GM19395 (cell line): ENCODE results near the gene DESI1.
A peak's percentile ranks its signal among the peaks of the same experiment; 100 is the strongest.
"Not testable (repeated sequence)": the region's sequence is repeated elsewhere in the genome, so short reads cannot be mapped to it uniquely, and the experiment has no call there.

ENCODE experiments used
- ATAC-seq: cut with Tn5 transposase; IDR thresholded peaks from one replicate; pipeline ENCODE4 v1.9.1; 2021; ENCODE audit warnings: mild to moderate bottlenecking, moderate library complexity; ENCODE audit not compliant: unreplicated experiment

Gene DESI1

DNA sequence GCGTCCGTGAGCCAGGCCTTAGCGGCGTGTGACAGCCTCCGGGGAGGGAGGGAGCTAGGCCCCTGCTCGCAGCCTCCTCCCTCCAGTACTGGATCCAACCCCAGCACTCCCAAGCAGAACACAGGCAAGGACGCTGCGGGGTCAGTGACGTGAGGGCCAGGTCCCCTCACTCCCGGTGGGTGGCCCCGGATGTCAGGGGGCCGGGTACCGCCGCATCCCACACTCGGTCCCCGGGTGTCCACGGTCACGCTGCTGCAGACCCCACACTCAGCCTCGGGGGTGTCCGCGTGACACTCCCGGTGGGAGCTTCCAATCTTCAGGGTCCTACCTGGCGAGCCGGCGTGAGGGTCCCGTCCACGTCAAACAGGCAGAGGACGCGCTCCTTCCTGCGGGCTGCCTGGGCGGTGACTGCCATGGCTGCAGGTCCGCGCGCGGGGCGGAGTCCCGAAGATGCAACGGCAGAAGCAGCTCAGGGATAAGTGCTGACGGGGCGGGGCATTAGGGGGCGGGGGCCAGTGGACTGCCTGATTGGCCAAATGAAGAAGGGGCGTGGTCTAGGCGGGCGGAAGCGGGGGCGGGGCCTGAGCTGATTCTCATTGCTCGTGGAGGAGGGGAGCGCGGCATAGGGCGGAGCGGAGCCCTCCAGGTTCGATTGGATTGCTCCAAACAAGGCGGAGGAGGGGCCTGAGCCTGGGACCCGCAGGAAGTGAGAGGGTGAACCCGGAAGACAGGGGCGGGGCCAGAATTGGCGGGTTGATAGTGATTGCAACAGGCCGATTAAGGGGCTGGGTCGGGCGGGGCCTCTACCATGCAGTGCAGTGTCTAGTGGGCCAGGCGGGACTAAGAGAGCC, 31.2 kb downstream of the DESI1 start, which contains the start of gene PMM1:
Gene PMM1, minus strand, starts transcription at position 450 of the 851 bp plus-strand sequence. Its CDS starts 35 bp downstream, at position 415.
- ATAC-seq: peak; percentile 89

DNA sequence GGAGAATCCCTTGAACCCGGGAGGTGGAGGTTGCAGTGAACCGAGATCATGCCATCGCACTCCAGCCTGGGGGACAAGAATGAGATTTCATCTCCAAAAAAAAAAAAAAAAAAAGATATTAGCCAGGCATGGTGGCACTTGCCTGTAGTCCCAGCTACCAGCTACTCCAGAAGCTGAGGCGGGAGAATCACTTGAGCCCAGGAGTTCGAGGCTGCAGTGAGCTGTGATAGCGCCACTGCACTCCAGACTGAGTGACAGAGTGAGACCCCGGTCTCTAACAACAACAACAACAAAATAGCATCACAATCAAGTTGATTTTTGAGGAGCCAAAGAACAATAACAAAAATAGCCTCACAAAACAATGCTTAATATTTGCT, 33.5 kb downstream of the DESI1 start:
- no peak for ATAC-seq

DNA sequence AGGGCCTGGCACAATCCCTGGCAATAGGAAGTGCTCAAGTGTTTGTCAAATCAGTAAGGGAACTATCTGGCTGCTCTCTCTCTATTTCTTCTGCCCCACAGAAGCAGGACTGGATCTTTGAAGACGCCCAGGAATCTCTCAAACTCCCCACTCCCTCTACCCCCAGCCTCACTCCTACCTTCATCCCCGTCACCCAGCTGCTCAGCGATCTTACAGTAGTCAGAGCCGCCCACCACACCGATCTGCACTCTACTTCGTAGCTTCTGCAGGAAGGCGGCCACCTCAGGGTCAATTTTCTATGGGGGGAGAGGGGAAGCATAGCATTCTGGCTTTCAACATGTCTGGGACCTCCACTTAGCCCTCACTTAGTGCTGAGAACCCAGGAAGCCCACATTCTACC, 34.9 kb downstream of the DESI1 start:
- ATAC-seq: no peak

DNA sequence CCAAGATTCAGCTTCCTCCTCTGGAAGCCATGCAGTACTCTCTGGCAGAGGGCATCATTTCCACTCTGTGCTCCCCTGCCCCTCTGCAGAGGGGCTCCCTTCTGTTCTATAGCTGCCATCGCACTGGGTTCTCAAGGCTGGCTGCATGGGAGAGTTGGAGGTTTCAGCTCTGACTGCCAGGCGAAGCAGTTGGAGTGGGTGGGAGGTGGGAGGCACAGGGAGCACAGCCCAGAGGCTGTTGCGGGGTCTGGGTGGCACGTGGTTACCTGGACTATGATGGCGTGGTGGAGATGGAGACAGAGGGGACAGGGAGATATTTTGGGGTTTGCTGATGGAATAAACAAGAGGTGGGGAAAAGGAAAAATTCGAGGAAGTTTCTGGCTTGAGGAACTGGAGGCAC, 36.0 kb downstream of the DESI1 start:
- ATAC-seq: no peak

DNA sequence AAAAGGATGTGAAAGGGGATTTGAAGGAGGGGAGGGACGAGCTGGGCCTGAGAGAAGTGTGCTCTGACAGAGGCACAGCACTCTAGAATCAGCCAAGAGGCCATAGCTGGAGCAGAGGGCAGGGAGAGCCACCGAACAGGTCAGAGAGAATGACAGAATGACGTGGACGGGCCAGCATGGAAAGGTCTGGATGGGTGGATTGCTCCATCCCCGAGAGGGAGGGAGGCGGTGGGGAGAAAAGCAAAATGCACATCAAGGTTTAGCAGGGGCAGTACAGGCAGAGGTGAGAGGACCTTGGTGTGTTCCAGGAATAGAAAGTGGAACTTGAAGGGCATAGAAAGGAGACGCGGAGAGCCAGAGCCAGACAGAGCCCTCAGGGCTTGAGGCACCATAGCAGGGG, 38.1 kb downstream of the DESI1 start:
- ATAC-seq: no peak

DNA sequence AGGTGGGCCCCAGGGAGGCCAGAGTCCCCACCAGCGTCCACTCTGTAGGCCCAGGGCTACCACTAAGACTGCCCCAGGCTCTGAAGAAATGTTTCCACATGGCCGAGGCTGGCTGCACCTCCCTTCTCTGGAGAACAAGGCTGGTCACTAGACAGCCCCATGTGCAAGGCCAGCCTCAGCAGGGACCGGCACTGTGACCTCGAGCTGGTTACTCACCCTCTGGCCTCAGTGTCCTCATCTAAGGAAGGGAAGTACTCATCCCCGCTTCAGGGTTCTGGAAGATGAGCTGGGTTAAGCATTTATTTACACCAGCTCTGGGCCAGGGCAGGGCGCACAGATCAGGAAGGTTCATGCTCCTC, 40.9 kb downstream of the DESI1 start:
- no peak for ATAC-seq

DNA sequence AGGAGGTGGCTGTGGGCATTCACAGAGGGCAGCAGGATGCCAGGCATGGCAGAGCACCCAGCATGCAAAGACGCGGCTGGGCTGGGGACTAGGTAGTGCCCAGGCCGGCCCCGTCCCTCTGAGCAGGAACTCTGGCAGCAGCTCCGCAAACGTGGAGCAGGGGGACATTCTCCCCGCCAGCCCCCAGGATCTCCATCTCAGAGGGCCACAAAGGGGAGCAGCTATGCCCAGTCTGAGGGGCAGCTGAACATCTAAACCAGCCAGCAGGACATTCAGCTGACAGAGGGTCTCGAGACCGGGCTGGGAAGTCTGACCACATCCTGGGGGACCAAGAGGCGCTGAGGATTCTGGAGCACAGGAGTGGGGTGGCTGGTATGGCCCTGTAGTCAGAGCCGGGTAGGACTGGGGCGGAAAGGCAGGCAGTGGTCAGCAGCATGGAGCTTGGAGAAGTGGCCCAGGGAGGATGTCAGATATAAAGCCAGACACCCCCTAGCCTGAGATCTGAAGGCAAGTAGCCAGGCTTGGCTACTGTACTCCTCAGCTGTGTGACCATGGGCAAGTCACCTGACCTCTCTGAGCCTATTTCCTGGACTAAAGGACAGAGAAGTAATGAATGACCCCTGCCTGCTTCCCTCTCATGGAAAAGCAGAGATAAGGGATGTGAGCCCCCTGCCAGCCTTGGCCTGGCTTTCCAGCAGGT, 41.4 kb downstream of the DESI1 start:
- no peak for ATAC-seq

DNA sequence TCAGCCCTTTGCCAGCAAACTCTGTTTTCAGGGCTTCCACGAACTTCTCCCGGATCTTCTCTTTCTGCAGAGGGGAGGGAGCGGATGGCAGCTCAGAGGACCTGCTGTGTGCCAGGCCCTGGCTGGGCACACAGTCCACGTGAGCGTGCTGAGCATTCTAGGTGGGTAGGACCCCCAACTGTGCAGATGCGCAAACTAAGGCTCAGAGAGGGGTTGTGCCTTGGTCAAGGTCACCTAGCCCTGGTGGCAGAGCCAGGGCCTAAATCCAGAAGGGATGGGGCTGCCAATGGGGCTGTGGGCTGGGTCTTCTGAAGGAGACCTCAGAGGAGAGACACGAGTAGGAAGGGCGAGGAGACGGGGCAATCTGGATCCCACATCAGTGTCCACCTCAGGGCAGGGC, 42.0 kb downstream of the DESI1 start:
- no peak for ATAC-seq

DNA sequence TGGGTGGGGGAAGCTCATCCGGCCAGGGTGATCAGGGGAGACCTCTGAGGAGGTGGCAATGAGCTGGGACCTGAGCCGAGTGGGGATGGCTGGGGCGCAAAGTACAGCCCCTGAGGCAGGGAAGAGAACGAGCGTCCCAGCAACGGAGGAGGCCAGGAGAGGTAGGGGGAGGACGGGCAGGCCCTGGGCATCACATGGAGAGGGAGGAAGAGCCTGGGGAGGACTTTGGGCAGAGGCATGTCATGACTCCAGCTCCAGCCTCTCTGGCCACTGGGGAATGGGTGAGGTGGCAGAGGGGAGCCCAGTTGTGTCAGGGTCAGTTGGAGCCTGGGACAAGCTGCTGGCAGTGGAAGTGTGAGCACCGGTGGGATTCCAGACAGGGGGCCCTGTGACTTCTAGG, 42.7 kb downstream of the DESI1 start:
- ATAC-seq: no peak

DNA sequence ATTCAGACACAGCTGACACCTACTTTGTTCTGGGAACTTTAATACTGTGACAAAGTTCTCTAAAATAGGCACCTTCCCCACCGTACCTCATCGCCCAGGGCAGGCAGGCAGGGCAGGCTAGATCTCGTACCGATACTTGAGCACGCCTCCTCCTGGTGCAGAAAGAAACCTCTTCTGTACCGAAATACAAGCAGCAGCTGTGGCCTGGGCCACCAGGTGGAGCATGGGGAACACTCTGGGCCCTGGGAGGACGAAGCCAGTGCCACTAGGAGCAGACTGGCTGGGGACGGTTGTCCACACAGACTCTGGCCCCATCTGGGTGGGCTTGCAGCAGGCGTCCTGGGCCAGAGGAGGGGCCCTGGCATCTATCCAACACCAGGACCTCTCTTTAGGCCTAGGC, 44.0 kb downstream of the DESI1 start:
- ATAC-seq: no peak

DNA sequence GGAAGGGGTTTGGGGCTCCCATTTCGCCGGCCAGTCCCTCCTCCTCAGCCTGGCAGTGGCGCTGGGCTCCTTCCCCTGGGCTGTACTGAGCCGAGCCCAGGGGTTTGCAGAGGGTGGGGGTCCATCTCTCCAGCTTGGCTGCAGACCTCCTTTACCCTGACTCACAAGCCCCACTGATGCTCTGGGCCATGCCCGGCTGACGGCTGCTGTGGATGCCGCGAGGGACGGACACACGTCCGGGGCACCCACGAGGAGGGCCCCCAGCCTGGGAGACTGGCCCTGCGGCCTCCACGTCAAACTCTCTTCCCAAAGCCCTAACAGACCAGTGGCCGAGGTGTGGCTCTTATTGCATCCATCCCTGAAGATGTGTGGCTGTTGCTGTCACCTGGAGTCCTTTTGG, 45.3 kb downstream of the DESI1 start:
- ATAC-seq: no peak

DNA sequence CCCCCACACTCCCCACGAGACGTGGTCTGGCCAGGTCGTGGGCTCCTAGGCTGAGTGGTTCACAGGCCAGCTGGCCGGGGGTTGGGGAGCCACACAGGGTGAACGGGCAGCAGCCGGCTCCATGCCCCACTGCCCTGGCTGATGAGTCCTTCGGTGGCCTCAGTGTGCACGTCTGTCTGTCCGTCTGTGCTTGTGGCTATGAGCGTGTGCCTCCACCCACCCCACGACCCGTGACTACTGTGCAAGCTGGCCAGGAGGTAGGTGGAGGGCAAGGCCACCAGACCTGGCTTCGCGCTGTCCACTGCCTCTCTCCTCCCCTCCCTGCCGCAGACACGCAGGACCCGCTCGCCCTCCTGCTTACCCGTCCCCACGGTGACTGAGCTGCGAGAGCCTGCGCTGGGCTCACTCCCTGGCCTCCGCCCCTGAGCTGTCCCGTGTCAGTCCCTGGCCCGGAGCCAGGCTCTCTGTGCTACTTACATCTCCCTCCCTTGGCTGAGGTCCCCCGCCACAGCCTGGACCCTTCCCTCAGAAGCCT, 45.9 kb downstream of the DESI1 start:
- ATAC-seq: no peak

DNA sequence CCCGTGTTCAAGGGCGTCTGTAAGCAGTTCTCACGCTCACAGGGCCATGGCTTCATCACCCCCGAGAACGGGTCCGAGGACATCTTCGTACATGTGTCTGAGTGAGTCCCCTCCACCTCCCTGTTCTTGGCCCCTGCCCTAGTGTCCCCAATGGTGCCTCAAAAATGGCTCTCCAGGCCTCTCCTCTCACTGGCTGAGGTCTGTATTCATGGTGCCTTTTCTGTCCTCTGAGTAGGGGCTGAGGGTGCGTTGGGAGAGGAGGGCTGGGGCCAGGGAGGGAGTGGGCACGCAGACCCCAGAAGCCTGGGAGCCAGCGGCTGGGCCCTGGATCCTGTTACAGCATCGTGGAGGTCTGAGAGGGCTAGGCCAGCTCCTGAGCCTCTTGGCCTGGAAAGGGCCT, 47.2 kb downstream of the DESI1 start:
- no peak for ATAC-seq

DNA sequence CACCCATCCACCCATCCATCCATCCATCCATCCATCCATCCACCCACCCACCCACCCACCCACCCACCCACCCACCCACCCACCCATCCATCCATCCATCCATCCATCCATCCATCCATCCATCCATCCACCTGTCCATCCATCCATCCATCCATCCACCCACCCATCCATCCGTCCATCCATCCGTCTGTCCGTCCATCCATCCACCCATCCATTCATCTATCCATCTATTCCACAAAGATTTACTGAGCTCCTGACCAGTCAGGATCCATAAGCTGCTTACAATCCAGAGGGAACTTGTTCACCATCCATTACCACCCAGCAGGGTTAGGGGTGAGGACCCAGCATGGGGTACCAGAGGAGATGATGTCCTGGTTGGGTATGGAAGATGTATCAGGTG, 48.5 kb downstream of the DESI1 start:
- ATAC-seq: not testable (repeated sequence)

DNA sequence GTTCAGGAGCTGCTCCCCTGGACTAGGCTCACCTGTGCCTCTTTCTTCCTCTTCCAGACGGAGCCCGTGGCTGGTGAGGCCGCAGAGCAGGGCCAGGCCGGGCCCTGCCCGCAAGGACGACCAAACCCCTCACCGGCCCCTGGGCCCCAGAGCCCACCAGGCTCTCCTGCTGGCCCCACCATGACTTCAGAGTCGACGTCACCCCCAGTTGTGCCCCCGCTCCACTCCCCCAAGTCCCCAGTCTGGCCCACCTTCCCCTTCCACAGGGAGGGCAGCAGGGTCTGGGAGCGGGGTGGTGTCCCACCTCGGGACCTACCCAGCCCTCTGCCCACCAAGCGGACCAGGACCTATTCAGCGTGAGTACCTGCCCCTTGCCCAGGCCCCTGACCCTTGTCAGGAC, 49.1 kb downstream of the DESI1 start:
- ATAC-seq: no peak

DNA sequence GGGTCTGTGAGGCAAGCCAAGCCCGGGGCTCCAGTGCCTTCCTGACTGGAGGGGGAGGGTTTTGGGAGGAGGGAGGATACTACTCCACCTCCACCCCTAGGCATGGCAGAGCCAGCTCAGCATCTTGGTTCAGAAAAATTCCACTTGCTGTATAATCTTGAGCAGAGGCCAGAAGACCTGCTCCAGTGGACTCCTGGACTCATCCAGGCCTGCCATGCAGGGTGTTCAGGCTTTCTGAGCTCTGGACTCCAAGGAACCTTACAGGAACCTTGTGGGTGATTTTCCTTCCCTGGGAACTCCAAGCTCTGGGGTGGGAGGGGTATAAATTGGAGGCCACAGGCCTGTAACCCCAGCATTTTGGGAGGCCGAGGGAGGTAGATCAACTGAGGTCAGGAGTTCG, 50.6 kb downstream of the DESI1 start:
- no peak for ATAC-seq

DNA sequence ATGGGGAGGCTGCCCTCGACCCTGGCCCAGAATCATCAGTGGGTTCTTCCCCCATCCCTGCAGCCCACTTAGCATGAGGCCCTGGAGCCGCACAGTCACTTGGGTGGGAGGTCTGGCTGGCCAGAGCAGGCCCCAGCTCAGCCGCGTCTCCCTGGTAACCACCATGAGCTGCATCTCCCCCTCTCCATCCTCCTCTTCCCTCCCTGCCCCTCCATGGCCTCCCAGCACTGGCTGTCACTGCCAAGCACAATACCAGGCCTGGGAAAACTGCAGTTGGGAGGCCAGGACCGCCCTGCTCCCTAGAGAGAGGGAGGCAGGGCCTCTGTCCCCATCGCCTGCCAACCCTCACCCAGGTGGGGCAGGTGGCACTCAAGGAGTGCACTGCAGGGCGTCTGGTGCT, 52.0 kb downstream of the DESI1 start:
- ATAC-seq: no peak

DNA sequence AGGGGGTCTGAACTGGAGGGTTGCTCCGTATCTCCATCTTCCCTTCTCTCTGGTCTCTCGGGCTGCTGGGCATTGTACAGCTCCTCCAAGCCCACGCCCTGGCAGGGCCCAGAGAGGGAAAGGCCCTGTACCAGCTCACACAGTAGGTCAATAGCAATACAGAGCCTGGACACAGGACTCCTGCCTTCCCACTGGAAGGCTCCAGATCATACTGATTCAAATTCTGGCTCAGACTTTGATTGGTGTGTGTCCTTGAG, 53.4 kb downstream of the DESI1 start:
- no peak for ATAC-seq

DNA sequence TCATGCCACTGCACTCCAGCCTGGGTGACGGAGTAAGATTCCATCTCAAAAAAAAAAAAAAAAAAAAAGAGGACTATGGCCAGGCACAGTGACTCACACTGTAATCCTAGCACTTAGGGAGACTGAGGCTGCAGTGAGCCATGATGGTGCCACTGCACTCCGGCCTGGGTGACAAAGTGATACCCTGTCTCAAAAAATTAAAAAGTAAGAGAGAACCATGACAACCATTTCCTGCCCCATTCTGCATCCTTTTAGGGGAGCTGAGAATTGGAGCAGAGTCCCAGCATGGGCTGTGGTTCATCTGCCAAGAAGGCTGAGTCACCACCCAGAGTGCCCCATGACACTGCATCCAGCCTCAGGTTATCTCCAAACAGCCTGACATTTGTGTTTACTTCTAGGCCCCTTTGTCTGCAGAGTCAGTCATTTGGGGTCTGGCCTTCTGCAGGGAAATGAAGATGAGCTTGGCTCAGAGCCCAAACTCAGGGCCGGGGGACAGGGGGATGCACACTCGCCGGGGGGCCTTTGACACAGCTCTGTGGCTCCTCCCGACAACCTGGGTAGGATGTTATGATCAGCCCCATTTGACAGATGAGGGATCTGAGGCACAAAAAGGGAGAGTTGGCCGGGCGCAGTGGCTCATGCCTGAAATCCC, 55.3 kb downstream of the DESI1 start:
- no peak for ATAC-seq

DNA sequence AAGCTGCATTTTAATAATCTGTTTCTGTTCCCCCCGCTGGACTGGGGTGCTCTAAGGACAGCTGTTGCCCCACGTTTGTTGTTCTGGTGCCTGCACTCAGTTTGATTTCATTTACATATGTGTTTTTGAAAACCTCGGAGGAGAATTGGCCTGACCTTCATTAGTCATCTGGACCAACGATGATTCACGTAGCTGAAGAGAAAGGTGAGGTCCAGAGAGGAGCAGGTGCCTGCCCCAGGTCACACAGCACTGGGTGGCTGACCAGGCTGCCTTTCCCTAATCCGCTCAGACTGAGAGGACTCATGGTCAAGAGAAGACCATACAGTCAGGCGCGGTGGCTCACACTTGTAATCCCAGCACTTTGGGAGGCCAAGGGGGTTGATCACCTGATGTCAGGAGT, 56.3 kb downstream of the DESI1 start:
- ATAC-seq: no peak

DNA sequence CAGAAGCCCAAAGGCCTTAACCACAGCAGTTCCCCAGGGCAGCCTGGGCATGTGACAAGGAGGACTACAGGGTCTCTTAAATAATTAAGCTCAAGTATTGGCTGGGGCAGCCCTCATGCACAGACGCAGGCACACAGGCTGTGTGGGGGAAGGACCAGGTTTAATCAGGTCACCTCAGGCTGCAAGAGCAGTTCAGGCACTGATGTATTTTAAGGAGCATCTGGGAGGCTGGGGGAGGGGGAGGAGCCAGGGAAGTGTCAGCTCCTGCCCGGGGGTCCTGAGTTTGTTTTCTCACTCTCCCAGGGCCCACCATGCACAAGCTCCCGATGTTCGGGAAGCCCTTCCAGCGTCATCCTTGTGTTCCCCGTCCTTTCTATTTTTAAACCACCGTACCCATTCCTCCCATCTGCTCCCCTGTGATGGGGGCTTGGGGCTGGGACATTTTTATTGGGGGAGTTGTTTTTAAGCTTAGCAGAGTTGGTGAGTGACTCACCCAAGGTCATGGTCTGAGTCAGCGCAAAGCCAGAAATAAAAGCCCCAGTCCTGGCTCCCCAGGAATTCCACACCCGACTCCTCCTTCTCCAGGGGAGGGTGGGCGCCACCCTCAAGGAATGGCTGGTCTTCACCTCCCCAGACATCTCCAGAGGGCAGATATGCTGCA, 57.7 kb downstream of the DESI1 start:
- no peak for ATAC-seq

DNA sequence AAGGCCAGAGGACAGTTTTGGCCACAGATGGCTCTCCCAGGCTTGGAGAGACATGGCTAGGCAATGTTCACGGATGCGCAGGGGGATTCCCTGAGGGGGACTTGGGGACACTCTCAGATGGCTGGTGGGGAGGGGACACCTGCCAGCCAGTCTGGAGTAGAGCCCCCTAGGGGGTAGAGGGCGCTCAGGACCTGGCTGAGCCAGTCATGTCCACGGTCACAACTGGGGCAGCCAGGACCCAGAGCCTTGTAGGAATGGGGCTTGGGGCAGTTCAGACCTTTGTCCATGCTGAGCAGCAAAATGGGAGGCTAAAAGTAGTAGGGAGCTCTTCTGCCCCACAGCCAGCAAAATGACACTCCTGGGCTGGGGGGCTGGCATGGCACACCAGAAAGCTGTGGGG, 58.4 kb downstream of the DESI1 start:
- no peak for ATAC-seq
